ENCODE measurements around the gene CEP112.
"Not testable (repeated sequence)": the region's sequence is repeated elsewhere in the genome, so short reads cannot be mapped to it uniquely, and the experiment has no call there.

CEP112 gene

DNA sequence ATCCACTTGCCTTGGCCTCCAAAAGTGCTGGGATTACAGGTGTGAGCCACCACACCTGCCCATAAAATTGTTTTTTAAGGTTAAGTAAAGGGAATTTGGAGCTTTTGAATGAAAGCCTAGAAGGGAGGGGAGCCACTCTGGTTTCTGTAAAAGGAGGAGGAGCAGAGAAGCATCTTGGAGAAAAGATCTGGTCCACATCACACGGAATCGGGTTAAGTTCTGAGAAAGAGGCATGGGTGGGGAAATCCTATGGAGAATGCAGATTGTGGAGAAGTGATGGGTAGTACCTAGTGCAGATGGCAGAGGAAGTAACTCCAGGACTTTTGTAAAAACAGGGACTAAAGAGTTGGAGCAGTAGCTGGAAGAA lies 18.3 kb upstream of the CEP112 start:
- no peak for FAIRE-seq

DNA sequence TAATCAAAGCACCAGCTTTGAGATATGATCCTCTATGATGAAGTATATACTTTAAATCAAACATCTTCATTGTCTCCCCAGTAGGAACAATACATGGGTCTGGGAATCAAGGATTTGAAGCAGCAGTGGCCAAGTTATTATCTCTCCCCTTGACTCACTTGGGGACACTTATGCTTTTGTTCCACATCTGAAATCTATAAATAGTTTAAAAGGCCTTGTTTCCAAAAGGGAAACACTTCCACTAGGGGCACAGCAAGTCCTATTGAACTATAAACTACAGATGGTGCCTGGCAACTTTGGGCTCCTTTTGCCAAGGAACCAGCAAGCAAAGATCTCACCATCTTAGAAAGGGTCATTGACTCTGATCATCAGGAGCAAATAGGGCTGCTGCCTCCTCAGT lies 16.0 kb upstream of the CEP112 start:
- no peak for FAIRE-seq

DNA sequence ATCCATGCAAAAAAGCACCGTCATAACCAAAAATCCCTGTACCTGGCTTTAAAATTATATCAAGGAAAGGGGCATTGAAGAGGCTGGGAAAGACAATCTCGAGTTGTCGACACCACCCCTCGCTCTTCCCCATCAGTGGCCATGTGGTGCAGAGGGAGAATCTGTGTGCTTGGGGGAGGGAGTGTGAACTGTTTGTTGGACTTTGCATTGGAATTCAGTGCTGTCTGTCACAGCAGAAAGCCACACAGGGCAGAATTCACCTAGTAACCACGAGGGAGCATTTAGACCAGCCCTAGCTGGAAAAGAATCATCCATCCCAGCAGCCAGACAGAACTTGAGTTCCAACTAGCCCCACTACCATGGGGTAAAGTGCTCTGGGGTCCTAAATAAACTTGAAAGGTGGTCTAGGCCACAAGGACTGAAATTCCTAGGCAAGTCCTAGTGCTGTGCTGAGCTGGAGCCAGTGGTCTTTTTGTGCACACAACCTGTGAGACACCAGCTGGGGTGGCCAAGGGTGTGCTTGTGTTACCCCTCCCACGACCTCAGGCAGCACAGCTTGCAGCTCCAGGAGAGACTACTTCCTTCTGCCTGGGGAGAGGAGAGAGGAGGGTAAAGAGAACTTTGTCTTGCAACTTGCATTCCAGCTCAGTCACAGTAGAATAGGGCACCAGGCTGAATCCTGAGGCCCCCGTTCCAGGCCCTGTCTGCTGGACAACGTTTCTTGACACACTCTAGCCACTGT lies 11.5 kb upstream of the CEP112 start:
- no peak for FAIRE-seq

DNA sequence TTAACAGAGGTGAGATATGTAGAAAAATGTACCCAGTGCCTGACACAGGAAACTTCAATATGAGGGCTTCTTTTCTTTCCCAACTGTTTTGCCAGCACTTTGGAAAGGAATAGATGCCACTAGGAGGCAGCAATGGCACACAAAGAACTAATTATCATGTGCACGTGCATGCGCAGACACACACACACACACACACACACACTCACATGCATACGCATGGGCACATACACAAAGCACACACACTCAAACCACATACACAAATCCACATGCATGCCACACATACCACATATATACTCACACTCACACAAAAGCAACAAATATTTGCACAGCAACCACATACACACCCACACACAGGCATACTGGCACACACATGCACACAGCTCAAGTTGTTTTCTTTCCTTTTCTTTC lies 8.8 kb upstream of the CEP112 start:
- FAIRE-seq: peak; percentile 21

DNA sequence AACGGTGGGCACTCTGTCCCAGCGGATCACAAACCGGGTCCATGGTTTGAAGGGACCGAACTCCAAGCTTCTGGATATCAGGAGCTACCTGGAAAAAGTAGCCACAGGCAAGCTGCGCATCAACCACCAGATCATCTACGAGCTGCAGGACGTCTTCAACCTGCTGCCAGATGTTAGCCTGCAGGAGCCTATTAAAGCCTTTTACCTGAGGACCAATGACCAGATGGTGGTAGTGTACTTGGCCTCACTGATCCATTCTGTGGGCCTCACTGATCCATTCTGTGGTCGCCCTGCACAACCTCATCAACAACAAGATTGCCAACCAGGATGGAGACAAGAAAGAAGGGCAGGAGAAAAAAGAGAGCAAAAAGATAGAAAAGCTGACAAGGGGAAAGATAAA lies 6.3 kb upstream of the CEP112 start:
- no peak for FAIRE-seq

DNA sequence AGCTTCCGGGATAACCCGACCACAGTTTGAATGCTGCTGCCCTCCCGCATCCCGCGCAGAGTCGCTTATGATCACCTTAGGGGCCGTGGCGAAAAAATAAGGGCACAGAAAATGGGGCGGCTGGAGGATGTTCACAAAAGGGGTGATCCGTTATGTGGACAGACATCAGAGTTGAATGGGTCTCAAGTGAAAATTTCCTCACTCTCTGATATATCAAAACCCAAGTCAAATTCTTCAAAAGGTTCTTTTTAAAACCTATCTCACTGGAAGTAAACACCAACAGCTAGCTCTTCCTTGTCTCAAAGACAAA lies 400 bp upstream of the CEP112 start:
- FAIRE-seq: no peak

DNA sequence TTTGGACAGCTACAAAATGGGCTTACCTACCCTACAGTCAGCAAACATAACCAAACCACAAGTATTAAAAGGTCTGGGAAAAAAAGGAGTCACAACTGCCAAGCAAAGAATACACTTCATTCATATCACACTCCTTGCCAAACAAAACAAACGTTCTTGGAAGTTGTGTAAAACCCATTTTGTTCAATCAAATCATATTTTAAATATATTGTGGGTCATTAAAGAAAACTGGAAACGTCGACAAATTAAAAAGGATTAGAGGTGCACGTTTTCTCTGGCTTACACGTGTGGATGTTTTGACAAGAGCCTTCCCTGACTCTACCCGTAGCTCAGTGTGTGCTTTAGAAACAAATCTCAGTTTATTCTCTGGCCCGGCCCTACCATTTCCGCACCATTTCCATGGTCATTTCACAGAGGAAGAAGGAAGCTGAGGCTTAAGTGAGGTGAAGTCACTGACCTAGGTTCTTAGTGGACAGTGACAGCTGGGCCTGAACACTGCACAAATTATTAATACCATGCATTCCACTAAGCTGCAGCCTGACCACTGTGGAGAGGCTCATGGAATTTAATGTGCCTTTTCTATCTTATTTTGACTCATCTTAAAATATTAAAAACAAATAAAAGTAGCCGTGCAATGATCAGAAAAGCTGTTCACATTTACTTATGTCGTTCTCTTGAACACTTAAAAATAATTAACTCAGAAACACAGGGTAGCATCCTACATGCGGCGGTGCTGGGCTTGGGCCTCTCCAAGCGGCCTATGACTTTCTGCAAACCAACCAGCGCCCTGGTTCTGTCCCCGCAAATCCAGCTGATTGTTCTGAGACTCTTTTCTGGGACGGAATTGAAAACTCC lies 968 bp downstream of the CEP112 start:
- FAIRE-seq: no peak

DNA sequence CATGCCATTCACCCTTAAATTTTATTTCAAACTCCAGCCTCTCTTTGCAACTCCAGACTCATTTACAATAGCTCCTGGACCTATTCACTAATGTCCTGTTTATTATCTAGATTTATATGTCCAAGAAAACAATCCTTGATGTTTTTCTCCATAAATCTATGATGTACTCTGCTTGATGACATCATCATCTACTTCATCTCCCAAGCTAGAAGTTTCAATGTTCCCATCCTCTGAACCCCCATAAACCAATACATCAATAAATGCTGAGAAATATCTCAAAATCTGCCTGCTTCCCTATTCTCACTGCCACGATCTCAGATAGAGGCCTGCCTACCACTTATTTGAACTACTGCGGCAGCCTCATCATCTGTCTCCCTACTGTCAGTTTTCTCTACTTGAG lies 4.2 kb downstream of the CEP112 start:
- no peak for FAIRE-seq

DNA sequence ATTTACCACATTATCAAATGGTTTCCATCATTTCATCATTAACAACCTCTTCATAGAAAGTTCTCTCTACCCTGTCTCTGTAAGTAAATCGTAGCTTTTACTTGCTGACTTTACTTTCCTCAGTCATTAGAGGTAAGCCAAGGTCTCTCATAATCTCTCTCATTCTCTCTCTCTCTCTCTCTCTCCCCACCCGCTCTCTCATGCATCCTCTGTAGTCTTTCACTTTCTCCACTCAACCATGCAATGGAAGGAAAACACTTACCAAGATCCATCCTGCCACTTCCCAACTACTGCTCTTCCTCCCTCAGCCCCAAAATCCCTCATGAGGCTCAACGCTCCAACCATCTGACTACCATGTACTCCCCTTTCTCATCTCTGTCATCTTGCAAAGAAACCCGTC lies 6.1 kb downstream of the CEP112 start:
- FAIRE-seq: no peak

DNA sequence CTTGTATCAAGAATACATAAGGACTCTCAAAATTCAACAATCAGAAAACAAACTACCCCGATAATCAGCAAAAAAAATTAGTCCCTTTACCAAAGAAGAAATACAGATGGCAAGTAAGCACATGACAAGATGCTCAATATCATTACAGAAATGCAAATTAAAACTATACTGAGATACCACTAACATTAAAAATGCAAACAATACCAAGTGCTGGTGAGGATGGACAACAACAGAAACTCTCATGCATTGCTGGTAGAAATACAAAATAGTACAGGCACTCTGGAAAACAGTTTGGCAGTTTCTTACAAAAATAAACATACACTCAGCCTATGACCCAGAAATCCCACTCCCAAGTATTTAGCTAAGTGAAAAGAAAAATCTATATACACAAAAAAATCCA lies 7.5 kb downstream of the CEP112 start:
- no peak for FAIRE-seq

DNA sequence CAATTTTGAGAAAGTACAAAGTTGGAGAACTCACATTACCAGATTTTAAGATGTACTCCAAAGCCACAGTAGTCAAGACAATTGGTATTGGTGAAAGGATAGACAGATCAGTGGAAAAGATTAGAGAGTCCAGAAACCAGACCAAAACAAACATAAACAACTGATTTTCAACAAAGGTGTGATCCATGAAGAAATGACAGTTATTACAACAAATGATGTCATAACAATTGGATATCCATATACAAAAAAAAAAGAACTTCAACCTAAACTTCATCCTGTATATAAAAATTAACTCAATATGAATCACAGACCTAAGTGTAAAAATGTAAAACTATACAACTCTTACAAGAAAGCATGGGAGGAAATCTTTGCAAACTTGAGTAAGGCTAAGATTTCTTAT lies 8.4 kb downstream of the CEP112 start:
- no peak for FAIRE-seq

DNA sequence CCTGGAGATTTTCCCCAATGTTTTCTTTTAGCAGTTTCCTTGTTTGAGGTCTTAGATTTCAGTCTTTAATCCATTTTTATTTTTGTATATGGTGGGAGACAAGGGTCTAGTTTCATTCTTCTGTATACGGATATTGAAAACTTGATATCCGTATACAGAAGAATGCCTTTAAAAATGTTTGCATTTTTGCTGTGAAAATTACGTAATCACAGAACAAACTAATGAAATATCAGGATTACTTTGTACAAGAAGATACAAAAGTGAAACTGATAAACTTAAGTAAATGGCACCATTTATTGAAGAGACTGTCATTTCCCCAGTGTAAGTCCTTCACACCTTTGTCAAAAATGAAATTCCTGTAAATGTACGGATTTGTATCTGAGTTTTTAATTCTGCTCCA lies 13.3 kb downstream of the CEP112 start:
- no peak for FAIRE-seq

DNA sequence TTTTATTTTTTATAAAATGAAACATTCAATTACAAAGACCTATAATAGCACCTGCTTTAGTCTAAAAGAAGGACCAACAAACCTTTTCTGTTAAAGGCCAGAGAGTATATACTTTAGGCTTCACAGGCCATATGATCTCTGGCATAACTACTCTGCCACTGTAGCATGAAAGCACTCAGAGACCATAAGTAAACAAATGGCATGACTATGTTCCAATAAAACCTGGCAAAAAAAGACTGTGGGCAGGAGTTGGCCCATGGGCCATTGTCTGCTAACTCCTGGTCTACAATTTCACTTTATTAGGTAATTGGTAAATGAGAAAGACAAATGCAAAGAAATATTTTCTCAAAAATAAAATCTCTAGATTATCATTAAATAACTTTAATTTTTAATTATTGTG lies 14.9 kb downstream of the CEP112 start:
- FAIRE-seq: no peak

DNA sequence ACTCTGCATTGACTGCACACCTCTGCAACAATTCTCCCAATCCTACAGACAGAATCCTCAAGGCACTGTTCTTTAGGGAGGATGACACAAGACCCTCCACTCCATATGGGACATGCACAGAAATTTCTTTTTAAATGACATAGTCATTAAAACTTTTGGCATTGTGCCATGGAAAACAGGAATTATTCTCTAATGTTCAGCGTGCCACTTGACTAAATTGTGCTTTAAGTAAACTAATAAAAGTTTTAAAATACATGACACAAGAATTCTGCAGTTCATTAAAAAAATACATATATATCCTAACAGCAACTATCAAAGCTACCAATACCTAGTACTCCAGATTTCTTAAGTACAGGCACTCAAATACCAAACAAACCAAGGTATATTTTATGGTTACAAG lies 16.0 kb downstream of the CEP112 start:
- FAIRE-seq: no peak

DNA sequence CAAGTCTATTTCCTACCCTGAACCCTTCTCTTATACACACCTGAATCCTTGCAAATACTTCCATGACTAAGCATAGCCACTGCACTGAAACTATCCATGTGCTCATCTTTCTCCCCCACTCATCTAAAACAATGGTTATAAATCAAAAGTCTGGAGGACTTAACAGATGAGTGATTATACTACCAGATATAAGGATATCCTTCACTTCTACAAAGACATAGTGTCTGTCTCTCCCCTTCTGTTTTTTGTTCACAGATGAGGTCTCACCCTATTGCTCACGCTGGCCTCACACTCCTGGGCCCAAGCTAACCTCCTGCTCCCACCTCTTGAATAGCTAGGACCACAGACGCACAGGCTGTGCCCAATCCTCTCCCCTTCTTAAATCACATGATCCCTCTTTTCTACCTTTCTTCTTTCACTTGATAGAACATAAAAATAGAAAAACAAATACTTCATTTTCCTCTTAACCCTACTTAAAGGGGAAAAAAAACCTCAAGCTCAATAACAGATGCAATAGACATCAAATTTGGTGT lies 19.2 kb downstream of the CEP112 start:
- no peak for FAIRE-seq

DNA sequence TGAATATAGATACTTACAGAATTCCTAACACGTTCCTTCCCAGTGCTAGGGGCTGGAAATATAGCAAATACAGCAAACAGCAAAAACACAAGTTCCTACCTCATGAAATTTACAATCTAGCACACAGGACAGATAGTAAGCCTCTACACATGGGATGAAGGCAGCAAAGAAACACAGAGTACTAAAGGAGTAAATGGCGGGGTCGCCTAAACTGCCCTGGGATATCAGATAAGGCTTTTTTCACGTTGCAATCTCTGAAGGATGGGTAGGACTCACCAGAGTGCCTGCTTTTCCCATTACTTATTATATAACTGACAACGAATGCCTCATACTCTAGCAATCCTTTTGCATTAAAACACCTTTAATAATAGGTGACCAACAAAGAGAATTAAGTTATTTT lies 19.8 kb downstream of the CEP112 start:
- FAIRE-seq: no peak

DNA sequence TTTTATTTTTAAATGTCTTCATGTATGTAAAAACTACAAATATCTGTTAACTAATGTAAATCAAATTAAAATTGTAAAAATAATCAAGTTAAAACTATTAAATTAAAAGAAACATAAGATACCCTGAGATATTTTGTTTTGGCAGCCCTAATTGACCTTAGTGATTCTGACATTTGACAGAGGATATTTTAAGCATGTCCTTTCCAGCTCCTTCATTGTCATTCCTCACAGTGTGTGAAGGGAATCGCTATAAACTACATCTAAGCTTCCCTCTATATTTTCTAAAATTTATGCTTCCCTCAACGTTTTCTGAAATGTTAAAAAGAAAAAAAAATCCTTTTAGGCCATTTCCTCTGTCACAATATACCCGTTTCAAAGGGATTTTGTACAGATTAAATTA lies 20.2 kb downstream of the CEP112 start:
- FAIRE-seq: peak; percentile 27

DNA sequence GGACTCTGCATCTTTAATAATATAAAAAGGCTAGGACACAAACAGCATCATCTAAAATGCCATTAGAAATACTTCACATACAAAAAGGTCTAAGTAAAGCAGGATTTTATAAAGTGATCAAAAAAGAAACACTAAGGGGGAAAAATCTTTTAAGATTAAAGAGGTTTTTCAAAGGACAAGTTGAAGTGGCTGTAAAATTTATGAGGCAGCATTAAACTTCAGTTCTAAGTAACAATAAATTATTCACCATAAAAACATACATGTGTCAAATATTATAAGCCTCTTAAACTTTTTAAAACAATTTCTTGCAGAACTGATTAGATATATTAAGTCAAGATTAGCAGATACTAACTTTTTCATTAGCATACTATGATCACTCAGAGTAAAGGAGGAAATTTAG lies 20.8 kb downstream of the CEP112 start:
- FAIRE-seq: no peak

DNA sequence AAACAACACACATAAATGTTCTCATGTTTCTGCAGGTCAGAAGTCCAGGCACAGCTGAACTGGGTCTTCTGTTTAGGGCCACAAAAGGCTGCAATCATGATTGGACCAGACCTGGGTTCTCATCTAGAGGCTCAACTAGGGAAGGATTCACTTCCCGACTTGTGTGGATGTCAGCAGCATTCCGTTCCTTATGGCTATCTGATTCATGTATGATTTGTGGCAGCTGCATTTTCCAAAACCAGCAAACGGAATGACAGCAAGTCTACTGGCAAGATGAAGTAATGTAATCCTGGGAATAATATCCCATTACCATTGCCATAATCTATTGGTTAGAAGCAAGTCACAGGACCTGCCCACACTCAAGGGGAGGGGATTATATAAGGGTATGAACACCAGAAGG lies 22.1 kb downstream of the CEP112 start:
- FAIRE-seq: no peak

DNA sequence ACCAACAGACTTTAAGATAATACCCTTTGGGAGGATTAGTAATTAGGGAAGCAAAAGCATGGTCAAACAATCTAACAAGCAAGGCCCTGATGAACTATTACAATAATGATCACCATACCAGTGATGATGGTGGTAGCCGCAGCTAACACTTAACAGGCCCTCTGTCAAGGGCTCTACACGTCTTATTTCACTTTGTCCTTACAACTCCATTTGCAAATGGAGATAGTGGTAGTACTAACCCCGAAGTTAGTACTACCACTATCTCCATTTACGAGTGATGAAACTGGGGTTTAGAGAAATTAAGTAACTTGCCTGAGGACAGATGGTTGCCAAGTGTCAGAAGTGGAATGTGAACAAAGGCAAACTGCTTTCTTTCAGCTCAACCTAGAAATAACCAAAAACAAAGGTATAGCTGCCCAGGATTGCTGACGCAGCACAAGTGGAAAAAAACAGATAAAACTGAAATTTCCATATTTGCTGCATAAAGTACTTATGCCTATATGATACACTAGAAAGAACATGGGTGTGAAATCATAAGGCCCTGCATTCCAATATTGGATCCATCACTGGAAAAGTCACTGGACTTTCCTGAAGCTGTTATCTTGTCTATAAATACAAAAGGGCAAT lies 24.6 kb downstream of the CEP112 start:
- FAIRE-seq: no peak

DNA sequence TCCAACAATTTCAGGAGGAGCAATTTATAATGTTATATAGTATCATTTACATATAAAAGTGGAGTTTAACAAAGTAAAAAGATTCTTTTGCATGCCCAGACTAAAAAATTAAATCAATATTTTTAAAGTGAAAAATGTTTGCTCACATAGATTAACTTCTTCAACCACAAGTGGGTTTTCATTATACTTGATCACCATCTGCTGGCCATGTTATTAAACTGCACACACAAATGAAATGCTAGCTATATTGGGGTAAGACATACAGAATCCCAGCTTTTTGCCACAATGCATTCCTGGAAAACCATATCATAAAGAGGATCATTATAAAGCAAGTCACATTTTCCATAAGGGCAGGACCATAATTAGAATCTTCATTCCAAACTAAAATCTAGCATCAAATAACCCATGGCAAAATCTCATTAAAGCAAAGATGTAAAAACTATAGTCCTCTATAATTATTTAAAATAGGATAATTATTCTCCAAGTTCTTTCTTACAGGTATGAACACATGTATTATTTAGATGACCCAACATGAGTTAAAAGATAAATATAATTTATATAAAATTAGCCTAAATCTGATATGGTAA lies 26.3 kb downstream of the CEP112 start:
- FAIRE-seq: peak; percentile 98

DNA sequence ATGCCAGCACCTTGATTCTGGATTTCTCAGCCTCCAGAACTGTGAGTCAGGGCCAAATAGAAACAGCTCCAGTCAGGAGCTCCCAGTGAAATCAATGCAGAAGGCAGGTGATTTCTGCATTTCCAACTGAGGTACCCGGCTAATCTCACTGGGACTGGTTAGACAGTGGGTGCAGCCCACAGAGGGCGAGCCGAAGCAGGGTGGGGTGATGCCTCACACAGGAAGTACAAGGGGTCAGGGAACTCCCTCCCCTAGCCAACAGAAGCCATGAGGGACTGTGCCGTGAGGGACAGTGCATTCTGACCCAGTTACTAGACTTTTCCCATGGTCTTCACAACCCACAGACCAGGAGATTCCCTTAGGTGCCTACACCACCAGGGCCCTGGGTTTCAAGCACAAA lies 36.9 kb downstream of the CEP112 start:
- FAIRE-seq: not testable (repeated sequence)

DNA sequence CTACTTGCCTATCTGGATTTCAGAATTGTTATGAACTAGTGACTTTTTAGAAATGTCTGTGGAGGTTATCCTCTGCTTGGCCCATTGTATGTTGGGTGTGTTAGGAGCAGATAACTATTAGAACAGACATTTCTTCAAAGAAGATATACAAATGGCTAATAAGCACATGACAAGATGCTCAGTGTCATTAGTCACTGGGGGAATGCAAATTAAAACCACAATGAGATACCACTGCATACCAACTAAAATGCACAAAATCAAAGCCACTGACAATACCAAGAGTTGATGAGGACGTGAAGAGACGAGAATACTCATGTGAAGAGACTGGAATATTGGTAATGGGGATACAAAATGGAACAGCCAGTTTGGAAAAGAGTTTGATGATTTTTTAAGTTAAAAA lies 39.2 kb downstream of the CEP112 start:
- no peak for FAIRE-seq

DNA sequence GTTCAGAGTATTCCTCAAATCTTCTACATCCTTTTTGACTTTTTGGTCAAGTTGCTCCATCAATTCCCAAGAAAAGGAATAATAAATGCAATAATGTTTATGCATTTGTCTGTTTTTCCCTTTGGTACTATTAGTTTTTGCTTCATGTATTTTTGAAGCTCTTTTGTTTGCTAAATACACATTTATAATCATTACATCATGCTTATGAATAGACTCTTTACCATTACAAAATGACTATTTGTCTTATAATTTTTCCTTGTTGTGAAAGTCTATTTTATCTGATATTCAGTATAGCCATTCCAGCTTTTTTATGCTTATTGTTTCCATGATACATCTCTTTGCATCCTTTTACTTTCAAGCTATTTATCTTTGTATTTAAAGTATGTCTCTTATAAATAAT lies 41.2 kb downstream of the CEP112 start:
- peak; percentile 32 for FAIRE-seq
